GM19463 (cell line): ENCODE data around the gene ADK.
A peak's percentile ranks its signal among the peaks of the same experiment; 100 is the strongest.
"Not testable (repeated sequence)": the region's sequence is repeated elsewhere in the genome, so short reads cannot be mapped to it uniquely, and the experiment has no call there.

Experiments
- ATAC-seq: cut with Tn5 transposase; IDR thresholded peaks from one replicate; pipeline ENCODE4 v1.9.1; 2021; ENCODE audit warnings: mild to moderate bottlenecking, moderate library complexity; ENCODE audit not compliant: unreplicated experiment

Gene ADK

DNA sequence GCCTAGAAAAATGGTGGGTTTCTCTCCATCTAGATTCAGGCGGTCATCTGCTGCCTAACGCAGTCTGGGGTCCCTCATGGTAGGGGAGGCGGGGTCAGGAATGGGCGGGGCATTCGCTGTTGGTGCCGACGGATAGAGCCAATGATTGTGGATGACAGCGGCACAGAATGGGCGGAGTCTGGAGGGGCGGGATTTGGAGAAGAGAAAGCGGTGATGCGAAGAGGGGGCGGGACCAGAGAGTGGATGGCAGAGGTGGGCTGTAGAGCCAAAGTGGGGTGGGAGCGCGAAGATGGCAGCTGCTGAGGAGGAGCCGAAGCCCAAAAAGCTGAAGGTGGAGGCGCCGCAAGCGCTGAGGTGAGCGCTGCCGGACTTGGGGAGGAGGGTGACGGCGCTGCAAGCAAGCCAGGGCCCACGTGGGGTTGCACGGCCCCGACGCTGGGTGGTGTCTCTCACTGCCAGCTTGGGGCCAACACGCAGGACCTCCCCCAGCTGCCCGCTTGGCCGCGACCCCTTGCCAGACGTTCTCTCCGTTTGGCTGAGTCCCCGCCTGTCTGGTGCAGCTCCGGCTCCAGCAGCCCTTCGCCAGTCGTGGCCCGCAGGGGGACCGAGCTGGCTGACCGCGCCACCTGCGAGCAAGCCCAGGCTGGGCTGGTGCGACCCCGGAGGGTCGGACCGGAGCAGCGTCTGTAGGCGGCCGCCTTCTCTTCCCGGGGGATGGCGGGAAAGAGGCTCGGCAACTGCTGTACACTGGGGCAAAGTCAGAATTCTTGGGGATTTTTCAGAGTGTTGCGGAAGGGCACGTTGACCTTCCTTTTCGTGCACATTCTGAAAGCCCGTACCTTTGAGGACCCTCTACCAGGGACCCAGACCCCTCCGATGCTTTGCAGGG is at the start of gene ADK:
Gene ADK (plus strand): TSS at position 232 of the 889 bp plus-strand sequence. CDS start 58 bp downstream, at position 290.
- peak; percentile 72 for ATAC-seq

DNA sequence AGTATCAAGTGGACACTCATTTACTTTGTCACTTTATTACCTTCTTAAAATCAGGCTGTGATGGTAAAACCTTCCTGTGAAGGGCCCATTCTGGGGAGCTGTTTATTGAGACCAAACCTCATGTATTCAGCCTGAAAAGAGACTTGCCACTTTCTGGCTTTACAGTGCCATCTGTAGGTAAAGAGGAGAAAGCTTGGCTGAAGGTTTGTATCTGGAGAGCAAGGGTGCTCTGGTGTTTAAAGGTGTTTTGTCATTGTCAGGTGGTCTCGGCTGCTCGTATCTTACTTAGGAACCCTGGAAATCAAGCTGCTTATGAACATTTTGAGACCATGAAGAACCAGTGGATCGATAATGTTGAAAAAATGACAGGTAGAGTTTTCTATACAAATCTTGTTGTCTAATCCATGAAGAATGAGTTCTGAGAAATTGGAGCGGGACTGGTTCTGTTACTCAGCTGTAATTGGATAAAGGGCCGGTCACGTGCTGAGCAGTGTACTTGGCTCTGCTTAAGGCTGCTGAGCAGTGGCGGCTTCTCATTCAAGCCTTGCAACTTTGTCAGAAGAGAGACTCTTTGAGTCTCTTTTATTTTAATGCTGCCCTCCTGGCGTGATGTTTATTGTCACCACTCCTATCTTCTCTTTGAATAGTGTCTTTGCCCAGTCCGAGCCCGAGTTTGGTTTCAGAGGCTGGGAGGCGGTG is 47.3 kb upstream of the ADK start:
- no peak for ATAC-seq

DNA sequence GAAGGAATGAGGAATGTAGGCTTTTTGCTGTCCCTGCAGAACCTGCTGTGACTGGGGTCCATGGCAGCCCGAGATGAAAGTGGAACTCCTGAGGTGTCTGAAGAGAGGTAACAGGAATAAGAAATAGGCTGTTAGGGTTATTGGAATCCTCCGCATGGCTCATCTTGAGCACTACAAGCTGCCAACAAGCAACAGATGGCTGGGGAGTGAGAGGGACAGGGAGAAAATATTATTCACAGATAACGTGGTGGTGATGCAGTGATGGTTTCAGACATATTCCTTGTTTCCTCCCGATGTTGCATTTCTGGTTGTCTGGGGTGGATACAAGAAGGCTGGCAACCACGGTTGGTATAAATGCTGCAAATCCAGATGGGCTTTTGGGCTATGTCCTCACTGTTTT is 46.5 kb upstream of the ADK start:
- no peak for ATAC-seq

DNA sequence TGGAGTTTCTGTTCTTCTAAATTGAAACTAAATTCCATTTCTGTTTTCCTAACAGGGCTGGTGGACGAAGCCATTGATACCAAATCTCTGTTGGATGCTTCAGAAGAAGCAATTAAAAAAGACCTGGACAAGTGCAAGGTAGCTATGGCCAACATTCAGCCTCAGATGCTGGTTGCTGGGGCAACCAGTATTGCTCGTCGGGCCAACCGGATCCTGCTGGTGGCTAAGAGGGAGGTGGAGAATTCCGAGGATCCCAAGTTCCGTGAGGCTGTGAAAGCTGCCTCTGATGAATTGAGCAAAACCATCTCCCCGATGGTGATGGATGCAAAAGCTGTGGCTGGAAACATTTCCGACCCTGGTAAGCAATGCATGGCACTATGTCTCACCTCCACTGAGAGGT is 46.0 kb upstream of the ADK start:
- ATAC-seq, result no peak

DNA sequence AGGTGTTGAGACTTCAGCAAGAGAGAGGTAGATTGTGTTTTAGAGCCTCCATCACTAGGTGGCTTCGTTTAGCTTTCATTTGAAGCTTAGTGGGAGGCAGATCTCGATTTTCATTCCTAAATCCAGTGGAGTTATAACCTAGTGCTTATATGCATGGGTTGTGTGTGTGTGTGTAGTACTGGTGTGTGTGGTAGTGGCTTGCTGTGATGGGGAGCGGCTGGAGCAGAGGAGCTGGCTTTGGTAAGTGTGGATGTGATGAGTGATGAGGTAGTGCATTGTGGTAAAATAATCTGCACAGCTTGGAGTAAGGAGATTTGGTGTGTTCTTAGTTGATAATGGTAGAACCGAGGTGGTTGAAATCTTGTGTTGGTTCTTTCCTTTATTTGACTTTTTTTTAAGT is 43.6 kb upstream of the ADK start:
- no peak for ATAC-seq

DNA sequence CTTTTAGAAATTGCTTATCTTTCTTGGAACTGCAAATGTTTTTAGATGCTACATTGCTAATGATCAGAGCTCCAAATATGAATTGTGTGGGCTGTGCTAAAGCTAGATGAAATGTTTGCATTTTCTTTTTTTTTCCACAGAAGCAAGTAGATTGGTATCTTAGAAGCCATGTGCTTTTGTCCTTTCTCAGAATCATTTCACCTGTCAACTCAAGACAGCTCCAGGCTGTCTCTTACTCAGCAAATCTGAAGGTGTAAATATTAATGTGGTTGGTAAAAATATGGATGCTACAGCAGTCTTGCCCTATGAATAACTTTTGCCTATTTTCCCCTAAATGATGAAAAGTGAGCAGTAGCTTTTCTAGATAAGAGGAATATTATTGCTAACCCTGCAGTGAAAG is 41.6 kb upstream of the ADK start:
- no peak for ATAC-seq

DNA sequence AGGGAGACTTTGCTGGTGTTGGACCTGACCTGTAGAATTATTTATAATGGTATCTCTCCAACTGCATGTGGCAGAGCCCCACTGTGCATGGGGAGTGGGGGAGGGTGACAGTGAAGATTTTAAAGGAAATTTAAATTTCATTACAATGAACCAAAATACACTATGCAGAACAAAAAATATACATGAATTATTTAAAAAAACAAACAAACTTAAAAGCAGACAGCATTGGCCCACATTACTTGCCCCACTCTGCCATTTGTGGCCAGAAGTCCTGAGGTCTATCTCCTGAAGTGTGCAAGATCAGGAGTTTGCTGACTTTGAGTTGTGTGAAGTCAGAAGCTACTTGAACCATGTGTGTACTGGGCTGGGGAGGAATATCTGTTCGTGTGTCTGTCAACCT is 40.9 kb upstream of the ADK start:
- no peak for ATAC-seq

DNA sequence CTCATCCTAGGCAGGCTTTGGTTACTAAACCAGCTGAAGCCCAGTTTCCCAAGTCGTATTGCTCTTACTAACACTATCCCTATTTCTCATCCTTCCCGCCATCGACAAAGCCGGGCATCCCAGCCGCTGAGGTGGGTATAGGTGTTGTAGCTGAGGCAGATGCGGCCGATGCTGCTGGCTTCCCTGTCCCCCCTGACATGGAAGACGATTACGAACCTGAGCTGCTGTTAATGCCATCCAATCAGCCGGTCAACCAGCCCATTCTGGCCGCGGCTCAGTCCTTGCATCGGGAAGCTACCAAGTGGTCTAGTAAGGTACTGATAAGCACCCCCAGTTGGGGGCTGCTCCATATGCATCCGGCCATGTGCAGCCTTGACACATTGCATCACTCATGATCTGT is 39.2 kb upstream of the ADK start:
- ATAC-seq, result no peak

DNA sequence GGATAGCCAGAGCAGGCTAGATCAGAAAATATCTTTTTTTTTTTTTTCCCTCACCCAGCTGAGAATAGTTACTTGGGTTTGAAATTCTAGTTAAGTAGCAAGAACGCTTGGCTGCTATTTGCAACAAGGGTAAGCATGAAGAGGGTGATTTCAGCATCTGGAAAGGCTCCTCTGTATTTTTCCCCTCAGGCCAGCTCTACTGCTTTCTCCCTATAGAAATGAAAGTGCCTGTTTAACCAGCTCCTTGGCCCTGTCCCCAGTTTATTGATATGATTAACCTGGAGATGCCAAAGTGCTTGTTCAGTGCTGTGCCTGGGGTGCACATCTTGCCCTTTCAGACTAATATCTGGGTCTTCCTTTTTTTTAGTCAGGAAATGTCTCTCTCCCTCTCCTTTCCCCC is 37.5 kb upstream of the ADK start:
- ATAC-seq, result no peak

DNA sequence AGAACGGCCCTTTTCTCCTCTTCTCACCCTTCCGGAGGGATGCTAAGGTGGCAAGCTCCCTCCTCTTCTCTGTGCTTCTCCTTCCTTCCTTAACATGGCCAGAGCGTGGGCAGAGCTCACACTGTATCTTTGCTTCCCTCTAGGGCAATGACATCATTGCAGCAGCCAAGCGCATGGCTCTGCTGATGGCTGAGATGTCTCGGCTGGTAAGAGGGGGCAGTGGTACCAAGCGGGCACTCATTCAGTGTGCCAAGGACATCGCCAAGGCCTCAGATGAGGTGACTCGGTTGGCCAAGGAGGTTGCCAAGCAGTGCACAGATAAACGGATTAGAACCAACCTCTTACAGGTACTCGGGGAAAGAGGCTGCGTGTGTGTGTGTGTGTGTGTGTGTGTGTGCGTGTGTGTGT is 37.0 kb upstream of the ADK start:
- ATAC-seq, result no peak

DNA sequence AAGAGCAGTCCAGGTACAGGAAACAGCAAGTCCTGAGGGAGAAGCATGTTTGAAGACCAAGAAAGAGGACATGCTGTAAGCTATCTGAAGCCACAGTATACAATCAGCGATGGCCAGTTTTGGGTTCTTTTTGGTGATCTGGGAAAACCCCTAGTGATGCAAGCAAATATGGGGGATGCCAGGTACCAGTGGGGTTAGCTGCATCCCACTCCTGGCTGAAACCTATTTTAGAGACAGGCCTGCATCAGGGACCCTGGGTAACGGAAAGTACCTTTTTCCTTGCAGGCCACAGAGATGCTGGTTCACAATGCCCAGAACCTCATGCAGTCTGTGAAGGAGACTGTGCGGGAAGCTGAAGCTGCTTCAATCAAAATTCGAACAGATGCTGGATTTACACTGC is 33.3 kb upstream of the ADK start:
- ATAC-seq, result peak; percentile 56

DNA sequence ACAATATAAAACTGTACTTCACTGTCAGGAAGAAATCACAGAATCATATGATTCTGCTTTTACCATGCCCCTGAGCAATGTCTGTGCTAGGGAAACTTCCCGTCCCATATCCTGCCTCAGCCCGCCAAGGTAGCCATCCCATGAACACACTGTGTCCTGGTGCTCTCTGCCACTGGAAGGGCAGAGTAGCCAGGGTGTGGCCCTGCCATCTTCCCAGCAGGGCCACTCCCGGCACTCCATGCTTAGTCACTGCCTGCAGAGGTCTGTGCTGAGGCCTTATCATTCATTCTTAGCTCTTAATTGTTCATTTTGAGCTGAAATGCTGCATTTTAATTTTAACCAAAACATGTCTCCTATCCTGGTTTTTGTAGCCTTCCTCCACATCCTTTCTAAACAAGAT is 32.2 kb upstream of the ADK start:
- ATAC-seq, result no peak

DNA sequence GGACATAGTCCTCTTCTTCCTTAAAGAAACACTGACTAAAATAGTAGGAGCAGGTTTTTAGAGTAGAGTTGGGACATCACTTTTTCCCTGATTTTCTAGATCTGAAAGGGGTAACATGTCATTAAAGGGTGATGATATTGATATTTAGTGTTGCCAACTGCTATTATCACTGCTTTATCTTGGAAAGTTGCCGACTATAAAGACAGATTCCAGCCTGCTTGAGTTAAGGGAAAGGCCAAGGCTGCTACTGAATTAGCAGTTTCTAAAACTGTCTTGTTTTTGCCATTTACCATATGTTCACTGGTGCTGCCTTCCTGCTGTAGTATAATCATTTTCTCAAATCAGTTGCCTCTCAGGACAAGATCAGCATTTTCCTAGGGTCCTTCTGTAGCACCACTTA is 30.1 kb upstream of the ADK start:
- ATAC-seq, result no peak

DNA sequence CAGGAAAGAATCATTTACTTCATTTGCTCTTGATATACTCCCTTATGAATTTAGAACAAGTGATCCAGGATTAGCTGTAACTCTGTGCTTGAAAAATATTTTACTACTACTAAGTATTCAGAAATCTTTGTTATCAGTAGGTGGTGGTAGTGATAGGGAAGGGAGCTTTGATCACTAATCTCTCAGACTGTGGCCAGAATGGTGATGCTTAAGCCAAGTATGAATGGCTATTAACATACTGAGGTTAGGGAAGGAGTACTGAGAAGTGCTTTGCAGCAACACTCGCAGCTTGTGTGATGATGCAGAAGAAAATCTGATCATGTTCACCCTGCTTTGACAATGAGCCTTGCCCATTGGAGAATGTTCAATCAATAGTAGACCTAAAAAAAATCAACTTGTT is 29.7 kb upstream of the ADK start:
- ATAC-seq, result no peak

DNA sequence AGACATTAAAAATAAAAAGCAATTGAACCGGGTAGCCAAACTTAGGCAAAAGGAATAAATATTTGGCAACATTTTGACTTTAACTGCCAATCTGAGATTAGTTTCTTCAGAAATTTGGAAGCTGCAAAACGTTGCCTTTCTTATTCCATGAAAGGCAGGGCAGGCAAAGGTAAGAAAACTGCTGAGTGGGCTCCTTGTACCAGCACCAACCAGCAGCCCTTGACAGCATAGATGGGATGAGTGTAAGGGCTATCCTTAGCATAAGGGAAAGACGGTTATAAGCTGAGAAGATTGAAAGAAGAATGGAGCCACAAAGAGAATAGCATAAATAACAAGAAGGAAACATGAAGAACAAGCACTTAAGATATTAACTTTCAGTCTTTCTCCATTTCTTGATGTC is 29.0 kb upstream of the ADK start:
- no peak for ATAC-seq

DNA sequence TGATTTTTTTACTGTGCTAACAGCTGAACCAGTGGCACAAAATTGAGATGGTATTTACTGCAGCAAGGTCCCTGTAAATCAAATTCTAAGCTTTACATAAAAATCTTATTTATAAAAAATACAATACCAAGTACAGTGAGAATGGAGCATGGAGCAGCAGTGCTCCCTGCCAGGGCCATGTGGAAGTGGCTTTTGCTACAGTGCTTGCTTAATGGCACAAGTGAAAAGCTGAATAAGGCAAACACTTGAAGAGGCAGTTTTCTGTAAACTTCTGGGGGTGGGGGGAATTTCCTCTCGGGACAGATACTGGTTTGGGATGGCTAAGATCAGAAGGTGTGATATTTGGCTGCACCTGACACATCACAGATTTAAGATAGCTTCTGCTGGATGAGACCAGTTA is 27.9 kb upstream of the ADK start:
- ATAC-seq, result no peak

DNA sequence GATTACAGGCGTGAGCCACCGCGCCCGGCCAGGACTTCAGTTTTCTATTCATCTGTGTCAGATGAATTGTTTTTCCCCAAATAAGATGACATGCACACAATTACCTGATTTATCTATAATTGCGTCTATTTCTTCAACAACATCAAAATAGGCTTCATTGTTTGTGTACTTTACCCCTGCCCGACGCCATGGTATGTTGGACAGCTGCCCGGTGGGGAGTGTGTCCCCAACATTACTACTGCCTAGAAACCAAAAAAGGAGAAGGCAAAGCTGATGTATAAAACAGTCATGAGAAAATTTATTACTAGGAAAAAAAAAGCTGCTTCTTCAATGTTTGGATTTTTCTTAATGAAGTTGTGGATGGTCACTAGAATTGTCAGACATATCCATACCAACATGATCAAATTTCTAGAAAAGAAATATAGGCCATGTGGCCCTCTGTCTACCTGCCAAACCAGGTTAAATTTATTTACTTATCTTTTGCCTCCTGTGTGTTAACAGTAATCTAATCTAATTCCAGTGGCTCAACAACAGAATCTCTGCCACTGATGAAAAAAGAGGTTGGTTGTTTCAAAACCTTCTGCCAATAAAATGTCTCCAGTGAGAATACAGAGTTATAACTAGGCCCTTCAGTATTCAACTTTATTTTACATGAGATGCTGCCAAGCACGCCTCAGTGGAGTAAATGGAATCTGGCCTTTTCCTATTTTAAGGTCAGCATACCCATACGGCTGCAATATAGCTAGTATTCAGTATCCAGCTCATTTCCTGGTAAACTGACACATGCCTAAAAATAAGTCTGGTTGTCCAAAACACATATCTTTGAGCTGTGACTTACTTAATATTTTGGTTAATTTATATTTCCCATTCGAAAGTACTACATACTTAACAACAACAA is 16.8 kb upstream of the ADK start:
- ATAC-seq, result no peak

DNA sequence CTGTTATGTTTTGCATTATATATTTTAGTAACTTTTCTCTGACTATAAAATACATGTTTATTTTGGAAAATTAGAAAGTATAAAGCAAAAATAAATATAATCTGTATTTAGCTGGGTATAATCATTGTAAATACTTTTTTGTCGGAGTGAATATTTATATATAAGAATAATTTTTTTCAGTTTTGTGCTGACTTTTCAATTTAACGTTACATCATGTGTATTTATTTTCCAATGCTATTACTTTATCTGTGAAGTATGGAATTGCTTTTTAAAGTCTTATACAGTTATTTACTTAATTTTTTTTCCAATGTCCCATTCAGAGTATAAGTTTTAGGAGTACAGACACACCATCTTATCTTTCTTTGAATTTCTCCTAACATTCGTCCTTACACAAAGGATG is 15.6 kb upstream of the ADK start:
- no peak for ATAC-seq

DNA sequence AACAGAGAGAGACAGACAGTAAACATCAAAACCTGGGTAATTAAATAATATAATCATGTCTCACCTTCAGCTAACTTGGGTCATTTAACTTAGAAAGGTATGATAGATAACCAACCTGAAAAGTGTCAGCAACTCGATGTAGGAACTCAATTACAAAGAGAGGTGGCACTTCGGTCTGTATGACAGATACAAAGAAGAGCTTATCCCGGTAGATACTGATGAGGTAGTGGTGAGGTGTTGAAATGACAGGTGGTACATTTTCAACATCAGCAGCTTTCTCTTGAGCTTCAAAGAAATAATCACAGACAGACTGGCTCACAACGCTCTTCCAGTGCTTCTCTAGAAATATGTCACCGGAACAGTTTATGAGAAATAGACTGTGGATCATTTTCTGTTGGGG is 13.0 kb upstream of the ADK start:
- ATAC-seq, result no peak

DNA sequence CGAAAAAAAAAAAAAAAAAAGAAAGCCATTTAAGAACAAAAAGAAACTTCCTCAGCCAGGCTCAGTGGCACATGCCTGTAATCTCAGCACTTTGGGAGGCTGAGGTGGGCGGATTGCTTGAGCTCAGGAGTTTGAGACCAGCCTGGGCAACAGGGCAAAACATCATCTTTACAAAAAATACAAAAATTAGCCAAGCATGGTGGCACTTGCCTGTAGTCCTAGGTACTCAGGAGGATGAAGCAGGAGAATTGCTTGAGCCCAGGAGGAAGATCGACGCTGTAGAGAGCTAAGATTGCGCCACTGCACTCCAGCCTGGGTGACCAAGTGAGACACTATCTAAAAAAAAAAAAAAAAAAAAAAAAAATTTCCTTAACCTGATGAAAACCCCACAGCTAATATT is 12.4 kb upstream of the ADK start:
- not testable (repeated sequence) for ATAC-seq

DNA sequence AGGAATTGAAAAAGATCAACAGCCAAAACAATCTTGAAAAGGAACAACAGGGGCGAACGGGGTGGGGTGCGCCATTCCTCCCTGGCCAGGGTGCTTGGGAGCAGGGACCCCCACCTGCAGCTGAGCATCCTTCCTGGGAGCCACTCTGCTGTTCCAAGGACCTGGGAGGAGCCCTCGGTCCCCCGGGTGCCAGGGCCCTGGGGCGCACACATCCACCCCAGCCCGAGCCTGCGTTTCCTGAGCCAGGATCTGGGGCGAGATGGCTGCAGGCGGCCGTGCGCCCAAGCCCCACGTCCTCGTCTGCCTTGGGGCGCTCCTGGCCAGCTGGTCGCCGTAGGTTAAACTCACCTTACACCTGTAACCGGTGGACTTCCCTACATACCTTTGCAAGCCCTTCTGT is 11.0 kb upstream of the ADK start:
- ATAC-seq, result no peak
